ENCODE results near the gene DCC. TPM values are rescaled to one million over a fixed set of nuclear protein-coding genes. Genes with fewer than 3 reads are reported as not detected.
"Not testable (repeated sequence)": the region's sequence is repeated elsewhere in the genome, so short reads cannot be mapped to it uniquely, and the experiment has no call there.

Gene DCC
- total RNA-seq, 1 donor from 2014 or later: 14.7 TPM

DNA sequence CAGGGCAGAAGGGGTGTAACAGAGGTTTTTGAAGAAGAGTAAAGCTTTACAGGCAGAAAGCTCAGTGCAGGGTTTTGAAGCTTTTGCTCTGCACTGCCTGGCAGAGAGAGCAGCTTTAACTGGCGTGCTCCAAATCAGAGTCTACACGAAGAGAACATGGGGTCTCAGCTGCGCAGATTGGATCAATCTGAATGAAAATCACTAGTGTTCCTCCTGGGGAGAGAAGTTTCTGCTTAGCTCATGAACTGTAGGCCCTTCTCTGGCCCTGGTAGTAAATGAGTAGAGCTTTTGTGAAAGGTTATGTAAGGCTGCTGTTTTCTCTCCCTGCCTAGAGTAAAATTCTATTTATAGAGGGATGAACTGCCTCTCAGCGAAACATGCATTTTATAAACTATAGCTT, 13.6 kb downstream of the DCC start:
- no peaks in the 10 kb centered on the region for H3K9me3 Mint-ChIP-seq (ENCODE audit: unreplicated experiment)
- DNase-seq (ENCODE audit: low spot score): no peak
- H3K36me3 Mint-ChIP-seq (ENCODE audit: low read depth, unreplicated experiment): no peaks in the 10 kb centered on the region
- TF ChIP-seq, protein P1, sequence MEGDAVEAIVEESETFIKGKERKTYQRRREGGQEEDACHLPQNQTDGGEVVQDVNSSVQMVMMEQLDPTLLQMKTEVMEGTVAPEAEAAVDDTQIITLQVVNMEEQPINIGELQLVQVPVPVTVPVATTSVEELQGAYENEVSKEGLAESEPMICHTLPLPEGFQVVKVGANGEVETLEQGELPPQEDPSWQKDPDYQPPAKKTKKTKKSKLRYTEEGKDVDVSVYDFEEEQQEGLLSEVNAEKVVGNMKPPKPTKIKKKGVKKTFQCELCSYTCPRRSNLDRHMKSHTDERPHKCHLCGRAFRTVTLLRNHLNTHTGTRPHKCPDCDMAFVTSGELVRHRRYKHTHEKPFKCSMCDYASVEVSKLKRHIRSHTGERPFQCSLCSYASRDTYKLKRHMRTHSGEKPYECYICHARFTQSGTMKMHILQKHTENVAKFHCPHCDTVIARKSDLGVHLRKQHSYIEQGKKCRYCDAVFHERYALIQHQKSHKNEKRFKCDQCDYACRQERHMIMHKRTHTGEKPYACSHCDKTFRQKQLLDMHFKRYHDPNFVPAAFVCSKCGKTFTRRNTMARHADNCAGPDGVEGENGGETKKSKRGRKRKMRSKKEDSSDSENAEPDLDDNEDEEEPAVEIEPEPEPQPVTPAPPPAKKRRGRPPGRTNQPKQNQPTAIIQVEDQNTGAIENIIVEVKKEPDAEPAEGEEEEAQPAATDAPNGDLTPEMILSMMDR (IDR thresholded peaks at IDR 0.05; ENCODE audit: unreplicated experiment): no peak
- H3K27me3 Mint-ChIP-seq (ENCODE audit: unreplicated experiment): no peaks in the 10 kb centered on the region
- no peak overlapping the region for H3K27ac Mint-ChIP-seq (ENCODE audit: unreplicated experiment)
- no peak overlapping the region for H3K4me3 Mint-ChIP-seq (ENCODE audit: unreplicated experiment)
- H3K4me1 Mint-ChIP-seq (ENCODE audit: unreplicated experiment): no peaks in the 10 kb centered on the region

- no peak overlapping the region for H3K4me3 Mint-ChIP-seq (ENCODE audit: unreplicated experiment)
- TF ChIP-seq, protein P1 (IDR thresholded peaks at IDR 0.05; ENCODE audit: unreplicated experiment): no peak
- no peaks in the 10 kb centered on the region for H3K4me1 Mint-ChIP-seq (ENCODE audit: unreplicated experiment)
These were observed 23.9 kb downstream of the DCC start for GRCh38 chr18:52363861-52364260.

DNA sequence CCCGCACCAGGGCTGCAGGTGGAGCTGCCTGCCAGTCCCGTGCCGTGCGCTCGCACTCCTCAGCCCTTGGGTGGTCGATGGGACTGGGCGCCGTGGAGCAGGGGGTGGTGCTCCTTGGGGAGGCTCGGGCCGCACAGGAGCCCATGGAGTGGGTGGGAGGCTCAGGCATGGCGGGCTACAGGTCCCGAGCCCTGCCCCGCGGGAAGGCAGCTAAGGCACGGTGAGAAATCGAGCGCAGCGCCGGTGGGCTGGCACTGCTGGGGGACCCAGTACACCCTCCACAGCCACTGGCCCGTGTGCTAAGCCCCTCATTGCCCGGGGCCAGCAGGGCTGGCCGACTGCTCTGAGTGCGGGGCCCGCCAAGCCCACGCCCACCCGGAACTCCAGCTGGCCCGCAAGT, 26.9 kb downstream of the DCC start:
- H3K4me3 Mint-ChIP-seq (ENCODE audit: unreplicated experiment); H3K27me3 Mint-ChIP-seq (ENCODE audit: unreplicated experiment); DNase-seq (ENCODE audit: low spot score); H3K4me1 Mint-ChIP-seq (ENCODE audit: unreplicated experiment); H3K36me3 Mint-ChIP-seq (ENCODE audit: low read depth, unreplicated experiment); H3K9me3 Mint-ChIP-seq (ENCODE audit: unreplicated experiment); H3K27ac Mint-ChIP-seq (ENCODE audit: unreplicated experiment): not testable (repeated sequence)

More at GRCh38 chr18:52363861-52364260, 23.9 kb downstream of the DCC start:
- H3K27ac Mint-ChIP-seq (ENCODE audit: unreplicated experiment): no peak overlapping the region
- DNase-seq (ENCODE audit: low spot score): no peak
- peaks cover 4% of the 10 kb centered on the region for H3K36me3 Mint-ChIP-seq (ENCODE audit: low read depth, unreplicated experiment)
- H3K27me3 Mint-ChIP-seq (ENCODE audit: unreplicated experiment): peaks cover 4% of the 10 kb centered on the region
- H3K9me3 Mint-ChIP-seq (ENCODE audit: unreplicated experiment): no peaks in the 10 kb centered on the region

- TF ChIP-seq, protein P1 (IDR thresholded peaks at IDR 0.05; ENCODE audit: unreplicated experiment): no peak
- no peak overlapping the region for H3K4me3 Mint-ChIP-seq (ENCODE audit: unreplicated experiment)
- H3K9me3 Mint-ChIP-seq (ENCODE audit: unreplicated experiment): no peaks in the 10 kb centered on the region
- peaks cover 4% of the 10 kb centered on the region for H3K36me3 Mint-ChIP-seq (ENCODE audit: low read depth, unreplicated experiment)
- H3K27ac Mint-ChIP-seq (ENCODE audit: unreplicated experiment): no peak overlapping the region
- DNase-seq (ENCODE audit: low spot score): no peak
- peaks cover 5% of the 10 kb centered on the region for H3K27me3 Mint-ChIP-seq (ENCODE audit: unreplicated experiment)
- H3K4me1 Mint-ChIP-seq (ENCODE audit: unreplicated experiment): no peaks in the 10 kb centered on the region
These were observed 28.2 kb downstream of the DCC start for GRCh38 chr18:52367953-52368742.

DNA sequence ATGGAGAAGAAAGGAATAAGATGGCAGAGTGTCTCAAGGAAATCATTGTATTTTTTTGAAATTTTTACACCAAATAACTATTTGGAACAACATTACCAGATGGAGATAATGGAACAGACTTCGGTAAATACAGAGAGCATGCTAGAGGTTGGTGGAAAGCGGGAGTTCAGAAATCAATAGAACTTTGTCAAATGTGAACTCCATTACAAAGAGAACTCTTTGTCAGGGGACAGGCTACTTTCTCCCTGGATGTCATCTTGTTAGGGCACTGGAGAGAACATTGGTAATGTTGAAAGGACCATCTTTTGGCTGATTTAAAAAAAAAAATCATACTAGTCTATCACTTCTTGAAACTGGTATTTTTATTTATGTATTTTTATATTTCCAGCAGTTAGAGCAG, 30.8 kb downstream of the DCC start:
- peaks cover 4% of the 10 kb centered on the region for H3K27me3 Mint-ChIP-seq (ENCODE audit: unreplicated experiment)

More for the DNA sequence above, 30.8 kb downstream of the DCC start:
- no peaks in the 10 kb centered on the region for H3K4me1 Mint-ChIP-seq (ENCODE audit: unreplicated experiment)
- TF ChIP-seq, protein P1 (IDR thresholded peaks at IDR 0.05; ENCODE audit: unreplicated experiment): no peak
- H3K4me3 Mint-ChIP-seq (ENCODE audit: unreplicated experiment): no peak overlapping the region
- H3K9me3 Mint-ChIP-seq (ENCODE audit: unreplicated experiment): no peaks in the 10 kb centered on the region
- H3K27ac Mint-ChIP-seq (ENCODE audit: unreplicated experiment): no peak overlapping the region
- H3K36me3 Mint-ChIP-seq (ENCODE audit: low read depth, unreplicated experiment): peaks cover 4% of the 10 kb centered on the region
- DNase-seq (ENCODE audit: low spot score): no peak

Measured in endothelial cell (in vitro differentiated cells).